Astrocyte (in vitro differentiated cells and primary cell): ENCODE data around the gene EGFR. TPM values are rescaled to one million over a fixed set of nuclear protein-coding genes. Genes with fewer than 3 reads are reported as not detected.

Source experiments
- DNase-seq: peaks from one replicate; pipeline ENCODE4 v3.0.0-alpha.2; 2010; ENCODE audit warnings: low read depth
- FAIRE-seq: peaks from 2 replicates; lab custom pipeline; 2011; peaks lifted over from hg19 to GRCh38; lab: Jason Lieb, UNC
- H2AFZ ChIP-seq: 2 replicates; pipeline ENCODE4 v1.6.0; 2012; ENCODE audit warnings: low read depth, low read length, inconsistent platforms
- H3K27ac ChIP-seq: 2 replicates; pipeline ENCODE4 v1.5.1; 2011; ENCODE audit warnings: low read depth, low read length, inconsistent platforms
- H3K27me3 ChIP-seq: 2 replicates; pipeline ENCODE4 v1.6.0; 2011; ENCODE audit warnings: low read length, inconsistent platforms; ENCODE audit not compliant: insufficient read depth
- H3K36me3 ChIP-seq: 2 replicates; pipeline ENCODE4 v1.5.1; 2011; ENCODE audit warnings: low read length, inconsistent platforms; ENCODE audit not compliant: insufficient read depth
- H3K4me1 ChIP-seq: 2 replicates; pipeline ENCODE4 v1.5.1; 2011; ENCODE audit warnings: low read length, inconsistent platforms; ENCODE audit not compliant: insufficient read depth
- H3K4me2 ChIP-seq: 2 replicates; pipeline ENCODE4 v1.6.0; 2012; ENCODE audit warnings: low read length, inconsistent platforms
- H3K4me3 ChIP-seq: 2 replicates; pipeline ENCODE4 v1.5.1; 2011; ENCODE audit warnings: low read depth, mild to moderate bottlenecking, low read length, inconsistent platforms; ENCODE audit not compliant: insufficient read depth
- H3K79me2 ChIP-seq: 2 replicates; pipeline ENCODE4 v1.6.0; 2012; ENCODE audit warnings: mild to moderate bottlenecking, low read length, inconsistent platforms; ENCODE audit not compliant: insufficient read depth
- H3K9ac ChIP-seq: 2 replicates; pipeline ENCODE4 v1.6.0; 2012; ENCODE audit warnings: mild to moderate bottlenecking, low read length, inconsistent platforms
- H3K9me3 ChIP-seq: 2 replicates; pipeline ENCODE4 v1.5.1; 2012; ENCODE audit warnings: low read depth, mild to moderate bottlenecking, low read length, inconsistent platforms; ENCODE audit not compliant: insufficient read depth
- H4K20me1 ChIP-seq: 2 replicates; pipeline ENCODE4 v1.6.0; 2012; ENCODE audit warnings: low read length, inconsistent platforms; ENCODE audit not compliant: insufficient read depth
- H3K27ac Mint-ChIP-seq: one replicate; pipeline ENCODE4 v1.8.0; 2021; ENCODE audit warnings: mild to moderate bottlenecking, mixed read lengths; ENCODE audit not compliant: unreplicated experiment
- H3K27me3 Mint-ChIP-seq: one replicate; pipeline ENCODE4 v1.8.0; 2021; ENCODE audit warnings: low read depth, mixed read lengths; ENCODE audit not compliant: unreplicated experiment
- H3K36me3 Mint-ChIP-seq: one replicate; pipeline ENCODE4 v1.8.0; 2021; ENCODE audit warnings: low read depth, mixed read lengths; ENCODE audit not compliant: unreplicated experiment
- H3K4me1 Mint-ChIP-seq: one replicate; pipeline ENCODE4 v1.8.0; 2021; ENCODE audit warnings: low read depth, mixed read lengths; ENCODE audit not compliant: unreplicated experiment
- H3K4me3 Mint-ChIP-seq: one replicate; pipeline ENCODE4 v1.8.0; 2021; ENCODE audit warnings: mild to moderate bottlenecking, moderate library complexity, mixed read lengths; ENCODE audit not compliant: unreplicated experiment
- H3K9me3 Mint-ChIP-seq: one replicate; pipeline ENCODE4 v1.8.0; 2021; ENCODE audit warnings: mild to moderate bottlenecking, mixed read lengths; ENCODE audit not compliant: unreplicated experiment
- EZH2 ChIP-seq: IDR thresholded peaks from 2 replicates; pipeline ENCODE4 v1.6.1; 2012; ENCODE audit warnings: mild to moderate bottlenecking, low read length, inconsistent platforms; ENCODE audit not compliant: insufficient read depth
- total RNA-seq: library from RNA; stranded (reverse); gene quantifications from 2 replicates; pipeline ENCODE4 v1.2.1, GENCODE V29; 2021
- TF ChIP-seq, protein P1 (sequence below): IDR thresholded peaks from 2 replicates; pipeline ENCODE4 v1.5.1; 2011; ENCODE audit warnings: low read depth, mild to moderate bottlenecking, inconsistent platforms, low read length, moderate library complexity; ENCODE audit not compliant: insufficient read depth

Gene EGFR
- total RNA-seq, 1 donor from 2014 or later = 27.3 TPM

- H3K4me3 Mint-ChIP-seq = no peak overlapping the region
- Histone ChIP-seq H3K9me3 (no peaks in the 10 kb centered on the region), H4K20me1 (no peaks in the 10 kb centered on the region), H3K79me2 (no peaks in the 10 kb centered on the region), H3K4me3 (no peak overlapping the region), H3K36me3 (peaks cover 38% of the 10 kb centered on the region), H3K27me3 (no peaks in the 10 kb centered on the region), H3K9ac (no peak overlapping the region), H2AFZ (no peak overlapping the region), H3K4me2 (no peak overlapping the region), H3K27ac (no peak overlapping the region), H3K4me1 (peaks cover 20% of the 10 kb centered on the region)
- no peak overlapping the region for H3K27ac Mint-ChIP-seq
- H3K27me3 Mint-ChIP-seq = peaks cover 3% of the 10 kb centered on the region
- FAIRE-seq (no peak), DNase-seq (no peak)
- peaks cover 26% of the 10 kb centered on the region for H3K4me1 Mint-ChIP-seq
- peaks cover 16% of the 10 kb centered on the region for H3K36me3 Mint-ChIP-seq
- no peak for TF ChIP-seq EZH2
- TF ChIP-seq, protein P1, sequence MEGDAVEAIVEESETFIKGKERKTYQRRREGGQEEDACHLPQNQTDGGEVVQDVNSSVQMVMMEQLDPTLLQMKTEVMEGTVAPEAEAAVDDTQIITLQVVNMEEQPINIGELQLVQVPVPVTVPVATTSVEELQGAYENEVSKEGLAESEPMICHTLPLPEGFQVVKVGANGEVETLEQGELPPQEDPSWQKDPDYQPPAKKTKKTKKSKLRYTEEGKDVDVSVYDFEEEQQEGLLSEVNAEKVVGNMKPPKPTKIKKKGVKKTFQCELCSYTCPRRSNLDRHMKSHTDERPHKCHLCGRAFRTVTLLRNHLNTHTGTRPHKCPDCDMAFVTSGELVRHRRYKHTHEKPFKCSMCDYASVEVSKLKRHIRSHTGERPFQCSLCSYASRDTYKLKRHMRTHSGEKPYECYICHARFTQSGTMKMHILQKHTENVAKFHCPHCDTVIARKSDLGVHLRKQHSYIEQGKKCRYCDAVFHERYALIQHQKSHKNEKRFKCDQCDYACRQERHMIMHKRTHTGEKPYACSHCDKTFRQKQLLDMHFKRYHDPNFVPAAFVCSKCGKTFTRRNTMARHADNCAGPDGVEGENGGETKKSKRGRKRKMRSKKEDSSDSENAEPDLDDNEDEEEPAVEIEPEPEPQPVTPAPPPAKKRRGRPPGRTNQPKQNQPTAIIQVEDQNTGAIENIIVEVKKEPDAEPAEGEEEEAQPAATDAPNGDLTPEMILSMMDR = no peak
- H3K9me3 Mint-ChIP-seq = no peaks in the 10 kb centered on the region
Observed at GRCh38 chr7:55183897-55184296, 165.1 kb downstream of the EGFR start.

GRCh38 chr7:55185321-55185802 lies 166.5 kb downstream of the EGFR start:
- no peaks in the 10 kb centered on the region for H3K79me2 ChIP-seq
- H3K9ac ChIP-seq = peak overlapping the region; percentile 53
- H3K27ac ChIP-seq = peak overlapping the region; percentile 83
- H2AFZ ChIP-seq = no peak overlapping the region
- no peak overlapping the region for H3K4me3 ChIP-seq
- FAIRE-seq (no peak), DNase-seq (no peak)
- TF ChIP-seq EZH2 = no peak
- TF ChIP-seq, protein P1 = no peak
- H4K20me1 ChIP-seq = no peaks in the 10 kb centered on the region
- Mint-ChIP-seq H3K27ac (no peak overlapping the region), H3K36me3 (peaks cover 16% of the 10 kb centered on the region), H3K4me3 (no peak overlapping the region), H3K4me1 (peaks cover 28% of the 10 kb centered on the region), H3K27me3 (peaks cover 3% of the 10 kb centered on the region), H3K9me3 (no peaks in the 10 kb centered on the region)
- H3K4me2 ChIP-seq = peak overlapping the region; percentile 40
- H3K27me3 ChIP-seq = no peaks in the 10 kb centered on the region
- no peaks in the 10 kb centered on the region for H3K9me3 ChIP-seq
- peaks cover 31% of the 10 kb centered on the region for H3K36me3 ChIP-seq
- peaks cover 28% of the 10 kb centered on the region for H3K4me1 ChIP-seq

DNA sequence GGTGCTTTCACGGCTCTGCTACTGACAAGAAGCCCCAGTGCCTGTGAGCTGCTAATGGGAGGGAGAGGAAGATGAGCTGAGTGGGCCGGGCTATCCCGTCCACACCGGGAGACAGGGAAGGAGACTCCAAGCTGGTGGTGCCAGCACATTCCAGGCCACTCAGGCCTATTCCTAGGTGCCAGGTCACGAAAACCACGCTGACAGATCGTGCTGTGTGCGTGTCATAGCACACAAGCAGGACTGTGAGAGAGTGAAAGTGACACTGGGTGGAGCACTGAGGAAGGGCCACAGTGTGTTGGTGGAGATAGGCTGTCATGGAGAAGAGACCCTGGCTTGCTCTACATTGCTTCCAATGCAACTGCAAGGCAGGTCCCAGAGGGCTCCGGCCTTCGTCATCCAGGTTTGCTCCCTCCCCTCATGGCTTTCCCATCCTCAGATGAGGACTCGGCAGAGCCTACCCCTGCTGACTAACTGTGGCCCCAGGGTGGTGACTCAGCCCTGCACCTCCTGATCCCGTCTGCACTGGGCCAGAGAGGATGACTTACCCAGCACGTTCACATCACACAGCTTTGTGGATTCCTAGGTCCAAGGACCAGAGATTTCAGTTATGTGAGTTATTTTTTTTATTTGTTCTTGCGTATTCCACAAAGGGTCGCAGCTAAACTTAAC lies 167.3 kb downstream of the EGFR start:
- Mint-ChIP-seq H3K27me3 (no peaks in the 10 kb centered on the region), H3K4me1 (peaks cover 32% of the 10 kb centered on the region), H3K36me3 (peaks cover 16% of the 10 kb centered on the region), H3K4me3 (peak overlapping the region; percentile 41), H3K27ac (peak overlapping the region; percentile 75), H3K9me3 (no peaks in the 10 kb centered on the region)
- no peaks in the 10 kb centered on the region for H4K20me1 ChIP-seq
- H3K4me2 ChIP-seq = peak overlapping the region; percentile 40
- peak overlapping the region; percentile 83 for H3K27ac ChIP-seq
- H2AFZ ChIP-seq = no peak overlapping the region
- peak overlapping the region; percentile 53 for H3K9ac ChIP-seq
- H3K4me3 ChIP-seq = no peak overlapping the region
- H3K4me1 ChIP-seq = peaks cover 35% of the 10 kb centered on the region
- H3K36me3 ChIP-seq = peaks cover 29% of the 10 kb centered on the region
- peak; percentile 81 for FAIRE-seq
- DNase-seq = peak; percentile 93
- H3K27me3 ChIP-seq = no peaks in the 10 kb centered on the region
- H3K79me2 ChIP-seq = no peaks in the 10 kb centered on the region
- no peaks in the 10 kb centered on the region for H3K9me3 ChIP-seq
- no peak for TF ChIP-seq EZH2
- TF ChIP-seq, protein P1 = no peak
